NCI-H748 treated with DMSO at 0.1 percent for 48 hours (cell line): ENCODE data around the gene GRIP1.
A peak's percentile ranks its signal among the peaks of the same experiment; 100 is the strongest.

Experiments used
- DNase-seq: peaks from one replicate; lab custom pipeline; 2025; lab: John Stamatoyannopoulos, UW

The GRIP1 gene

DNA sequence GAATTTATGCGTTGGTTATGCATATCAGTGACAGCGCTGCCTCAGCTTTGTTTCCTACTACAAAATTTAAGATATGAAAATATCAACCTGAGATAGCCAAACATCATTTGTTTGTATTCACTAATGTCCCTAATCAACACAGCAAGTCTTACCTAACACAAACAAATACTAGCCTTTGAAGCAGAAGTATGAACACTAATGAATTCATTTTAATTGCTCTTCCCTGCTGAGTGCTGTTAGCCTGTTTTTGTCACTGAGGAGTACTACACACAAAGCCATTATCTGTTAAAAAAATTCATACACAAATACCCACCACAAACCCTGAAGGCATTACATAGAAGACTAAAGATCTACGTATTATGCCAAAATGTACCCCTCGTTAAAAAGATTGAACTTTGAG is 225.8 kb downstream of the GRIP1 start:
- DNase-seq: peak; percentile 96

GRCh38 chr12:66449531-66449930 is 229.3 kb downstream of the GRIP1 start:
- peak; percentile 33 for DNase-seq

- no peak for DNase-seq
These were observed 231.2 kb downstream of the GRIP1 start for GRCh38 chr12:66447643-66448042.

GRCh38 chr12:66446276-66446675 is 232.6 kb downstream of the GRIP1 start:
- no peak for DNase-seq

DNA sequence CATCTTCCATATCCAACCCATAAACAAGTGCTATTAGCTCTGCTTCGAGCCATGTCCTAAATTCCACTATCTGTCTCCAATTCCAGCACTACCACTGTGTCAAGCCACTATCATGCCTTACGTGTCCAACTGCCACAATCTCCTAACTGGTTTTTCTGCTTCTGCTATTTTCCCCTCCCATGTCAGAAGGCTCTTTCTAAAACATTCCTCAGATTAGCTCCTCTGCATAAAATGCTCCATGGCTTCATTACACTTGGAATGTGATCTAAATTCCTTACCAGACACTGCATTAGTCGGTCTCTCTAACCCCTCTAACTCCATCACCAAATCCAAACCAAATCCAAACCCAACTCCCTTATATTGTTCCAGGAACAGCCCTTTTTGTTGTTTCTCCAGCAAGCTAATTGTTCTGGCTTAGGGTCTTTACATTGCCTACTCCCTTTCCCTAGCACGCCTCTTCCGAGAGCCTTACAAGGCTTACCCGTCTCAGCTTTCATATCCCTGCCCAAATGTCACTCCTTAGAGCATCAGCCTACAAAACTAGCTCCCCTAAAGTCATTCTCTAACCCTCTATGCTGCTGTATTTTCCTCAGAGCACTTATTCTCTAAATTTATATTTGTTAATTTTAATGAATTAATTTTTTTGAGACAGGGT is 236.8 kb downstream of the GRIP1 start:
- DNase-seq: no peak

- DNase-seq: no peak
These were observed 240.3 kb downstream of the GRIP1 start for GRCh38 chr12:66438601-66439000.

DNA sequence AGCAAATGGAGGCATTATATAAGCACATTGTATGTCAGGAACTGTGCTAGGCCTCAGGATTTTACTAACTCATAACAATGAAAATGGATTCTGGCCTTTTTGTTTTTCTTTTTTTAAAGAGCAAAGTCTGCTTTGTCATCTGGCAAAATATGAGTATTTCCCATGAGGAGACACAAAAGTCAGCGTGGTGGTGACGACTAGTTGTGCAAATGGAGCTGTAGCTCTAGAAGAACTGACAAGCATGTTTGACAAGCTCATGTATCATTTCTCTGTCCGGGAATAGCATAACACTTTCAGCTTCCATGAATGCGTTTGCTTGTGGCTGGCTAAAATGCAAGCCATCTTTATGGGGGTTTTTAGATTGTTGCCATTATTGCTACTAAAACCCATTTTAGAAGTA is 248.8 kb downstream of the GRIP1 start:
- no peak for DNase-seq

DNA sequence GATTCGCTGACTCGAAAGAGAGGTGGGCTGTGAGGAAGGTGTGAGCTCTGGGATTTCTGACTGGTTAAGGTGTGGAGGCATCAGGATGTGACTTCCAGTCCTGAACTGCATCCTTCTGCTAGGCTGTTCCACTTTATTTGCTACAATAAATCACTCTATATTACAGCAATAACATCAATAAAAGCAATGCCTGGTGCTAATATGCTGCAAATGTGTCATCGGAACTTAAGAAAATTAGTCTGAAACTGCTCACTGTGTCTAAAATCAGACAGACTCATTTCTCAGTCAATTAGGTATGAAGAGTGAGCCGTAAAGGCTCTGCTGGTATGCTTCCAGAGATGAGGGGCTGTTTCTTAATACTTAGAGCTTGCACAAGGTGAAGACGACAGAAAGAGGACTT is 250.0 kb downstream of the GRIP1 start:
- no peak for DNase-seq

DNA sequence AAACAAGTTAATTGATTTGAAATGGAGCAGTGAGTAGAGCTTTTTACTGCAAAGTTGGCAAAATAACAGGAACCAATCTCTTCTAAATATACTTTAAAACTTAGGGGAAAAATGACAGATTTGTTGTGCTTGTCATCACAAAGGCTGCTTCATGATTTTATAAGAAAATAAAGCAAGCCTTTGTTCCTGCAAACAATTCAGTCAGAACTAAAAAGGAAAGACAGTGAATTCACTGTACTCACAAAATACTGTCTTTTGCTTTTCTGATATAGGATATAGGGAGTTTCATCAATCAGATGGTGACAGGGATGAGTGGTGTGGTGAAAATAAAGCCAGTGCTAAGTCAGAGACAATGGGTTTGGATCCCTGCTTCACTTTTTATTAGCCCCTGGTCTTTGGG is 250.6 kb downstream of the GRIP1 start:
- no peak for DNase-seq

DNA sequence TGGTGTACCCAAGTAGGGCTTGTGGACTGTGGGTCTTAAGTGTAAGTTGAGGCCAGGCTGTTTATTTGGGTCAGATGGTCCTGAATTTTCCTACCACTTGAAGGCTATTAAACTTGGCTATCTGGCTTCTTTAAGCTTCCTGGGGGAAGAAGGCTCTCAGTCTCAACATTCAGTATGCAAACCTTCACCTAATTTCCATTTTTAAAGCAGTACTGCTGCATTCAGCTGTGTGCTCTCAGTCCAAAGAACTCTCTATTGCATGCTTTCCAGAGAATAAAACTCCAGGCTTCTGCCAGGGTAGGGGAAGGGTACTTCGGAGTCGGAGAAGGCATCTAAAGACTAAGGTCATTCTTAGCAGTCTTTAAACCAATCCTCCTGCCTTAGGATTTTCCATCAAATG is 252.2 kb downstream of the GRIP1 start:
- no peak for DNase-seq

DNA sequence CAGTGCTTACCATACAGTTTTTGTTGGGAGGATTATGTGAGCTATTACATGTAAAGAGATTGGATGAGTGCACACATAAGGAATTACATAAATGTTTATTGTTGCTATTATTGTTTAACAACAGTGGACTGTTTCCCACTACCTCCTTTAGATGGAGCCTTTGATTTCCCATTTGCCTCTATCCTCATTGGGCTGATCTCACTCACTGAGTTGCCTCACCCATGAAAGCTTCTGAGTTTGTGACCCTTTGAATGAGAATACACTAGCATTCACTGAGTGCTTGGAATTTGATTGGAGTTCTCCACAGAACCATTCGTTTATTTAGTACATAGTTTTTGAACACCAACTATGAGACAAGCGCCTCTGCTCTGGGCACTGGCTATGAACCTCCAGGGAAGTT is 255.6 kb downstream of the GRIP1 start:
- no peak for DNase-seq

DNA sequence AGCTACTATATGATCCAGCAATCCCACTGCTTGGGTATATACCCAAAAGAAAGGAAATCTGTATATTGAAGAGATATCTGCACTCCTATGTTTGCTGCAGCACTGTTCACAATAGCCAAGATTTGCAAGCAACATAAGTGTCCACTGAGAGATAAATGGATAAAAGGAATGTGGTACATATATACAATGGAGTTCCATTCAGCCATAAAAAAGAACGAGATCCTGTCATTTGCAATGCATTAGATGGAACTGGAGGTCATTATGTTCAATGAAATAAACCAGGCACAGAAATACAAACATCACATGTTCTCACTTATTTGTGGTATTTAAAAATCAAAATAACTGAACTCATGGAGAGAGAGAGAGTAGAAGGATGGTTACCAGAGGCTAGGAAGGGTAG is 260.0 kb downstream of the GRIP1 start:
- DNase-seq: no peak

- no peak for DNase-seq
These were observed 261.7 kb downstream of the GRIP1 start for GRCh38 chr12:66417217-66417616.

DNA sequence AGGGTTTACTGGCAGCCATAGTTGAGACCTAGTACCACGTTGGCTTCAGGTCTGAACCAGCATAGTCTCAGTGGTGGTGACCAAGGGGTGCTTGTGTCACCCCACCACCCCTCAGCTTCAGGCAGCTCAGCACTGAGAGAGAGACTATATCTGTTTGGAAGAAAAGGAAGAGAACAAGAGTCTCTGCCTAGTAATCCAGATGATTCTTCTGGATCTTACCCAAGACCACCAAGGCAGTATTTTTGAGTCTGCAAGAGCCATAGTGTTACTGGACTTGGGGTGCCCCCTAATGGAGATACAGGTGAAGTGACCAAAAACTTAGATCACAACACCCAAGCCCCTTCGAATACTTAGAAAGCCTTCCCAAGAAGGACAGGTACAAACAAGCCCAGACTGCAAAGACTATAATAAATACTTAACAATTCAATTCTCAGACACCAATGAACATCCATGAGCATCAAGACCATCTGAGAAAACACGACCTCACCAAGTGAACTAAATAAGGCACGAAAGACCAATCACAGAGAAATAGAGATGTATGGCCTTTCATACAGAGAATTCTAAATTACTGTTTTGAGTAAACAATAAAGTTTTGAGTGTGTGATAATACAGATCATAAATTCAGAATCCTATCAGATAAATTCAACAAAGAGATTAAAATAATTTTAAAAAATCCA is 269.5 kb downstream of the GRIP1 start:
- no peak for DNase-seq

GRCh38 chr12:66405395-66405794 is 273.5 kb downstream of the GRIP1 start:
- DNase-seq: no peak

DNA sequence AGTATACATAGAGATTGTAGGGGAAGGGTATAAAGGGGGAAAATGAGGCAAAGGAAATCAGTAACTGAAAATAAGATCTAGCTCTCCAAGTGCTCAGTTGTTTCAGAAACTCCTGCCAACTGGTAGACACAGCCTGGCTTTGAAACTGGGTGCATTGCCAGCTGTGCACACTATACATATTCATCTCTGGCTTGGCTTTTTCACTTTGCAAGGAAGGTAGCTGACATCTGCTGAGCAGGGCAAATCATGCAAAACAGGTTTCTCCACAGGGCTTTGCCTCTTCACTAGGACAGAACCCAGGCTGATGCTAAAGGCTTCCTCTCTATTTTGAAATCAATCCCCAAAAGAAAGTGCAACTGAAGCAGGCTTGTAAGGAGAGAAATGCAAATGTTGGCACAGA is 275.1 kb downstream of the GRIP1 start:
- no peak for DNase-seq

DNA sequence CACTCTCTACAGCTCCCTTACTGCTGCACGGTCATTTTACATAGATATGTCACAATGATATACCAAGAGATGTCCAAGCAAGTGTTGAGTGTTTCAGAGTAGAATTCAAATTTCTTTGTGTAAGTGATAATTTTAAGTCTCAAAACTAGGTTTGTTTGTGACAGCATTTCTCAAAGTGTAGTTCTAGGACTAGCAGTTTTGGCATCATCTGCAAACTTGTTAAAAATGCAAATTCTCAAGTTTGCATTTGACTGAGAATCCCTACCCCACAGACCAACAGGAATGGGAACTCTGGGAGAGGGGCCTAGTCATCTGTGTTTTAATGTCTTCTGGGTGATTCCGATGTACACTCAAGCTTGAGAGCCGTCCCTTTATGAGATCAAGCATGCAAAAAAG is 279.0 kb downstream of the GRIP1 start:
- no peak for DNase-seq

GRCh38 chr12:66398931-66399910 is 279.7 kb downstream of the GRIP1 start:
- DNase-seq: no peak

GRCh38 chr12:66397574-66398290 is 281.1 kb downstream of the GRIP1 start:
- no peak for DNase-seq

DNA sequence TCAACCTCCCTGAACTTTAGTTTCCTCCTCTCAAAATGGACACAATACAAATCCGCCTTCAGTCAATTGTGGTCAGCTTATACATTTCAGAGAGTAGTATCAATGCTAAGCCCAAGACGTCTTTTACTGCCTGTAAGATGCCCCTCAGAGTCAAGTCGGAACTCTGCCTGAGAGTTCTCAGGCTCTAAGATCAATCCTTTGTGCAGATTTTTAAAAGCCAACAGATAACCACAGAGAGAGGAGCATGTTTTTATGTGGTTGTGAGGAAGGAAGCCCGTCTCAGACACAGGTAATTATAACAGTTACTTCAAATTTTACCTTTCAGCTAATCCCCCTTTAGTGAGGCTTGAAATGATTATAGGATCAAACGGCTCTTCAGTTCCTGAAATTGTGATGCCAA is 285.0 kb downstream of the GRIP1 start:
- DNase-seq: no peak

DNA sequence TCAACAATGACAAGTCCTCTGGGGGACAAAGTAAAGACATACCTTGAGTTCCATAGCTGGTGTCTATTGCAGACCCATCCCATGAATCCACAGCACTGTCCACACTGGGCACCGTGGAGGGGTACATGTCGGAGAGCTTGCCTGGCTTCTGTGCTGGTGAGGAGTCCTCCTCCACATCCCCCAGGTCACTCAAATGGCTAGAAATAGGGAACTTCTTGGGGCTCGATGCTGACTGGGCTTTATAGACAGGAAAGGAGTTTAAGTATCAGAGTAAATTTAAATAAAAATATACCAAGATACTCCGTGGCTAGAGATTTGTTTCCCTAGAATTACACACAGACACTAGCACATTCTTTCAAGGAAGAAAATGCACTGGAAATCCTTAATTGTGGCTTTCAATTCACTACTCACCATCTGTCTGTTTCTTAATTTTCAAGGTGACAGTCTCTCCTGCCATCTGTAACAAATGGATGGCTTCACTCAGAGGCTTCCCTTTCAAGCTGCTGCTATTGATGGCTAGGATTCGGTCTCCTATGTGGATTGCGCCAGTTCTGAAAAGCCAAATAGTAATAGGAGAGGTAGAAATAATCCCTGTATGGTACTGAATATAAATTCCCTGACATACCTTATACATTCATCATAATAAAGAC is 286.5 kb downstream of the GRIP1 start:
- DNase-seq: no peak

GRCh38 chr12:66388517-66388916 is 290.4 kb downstream of the GRIP1 start:
- no peak for DNase-seq
